Naive thymus-derived CD4-positive, alpha-beta T cell (primary cell): ENCODE results near the gene COPZ1. TPM values are rescaled to one million over a fixed set of nuclear protein-coding genes. Genes with fewer than 3 reads are reported as not detected.
"Not testable (repeated sequence)": the region's sequence is repeated elsewhere in the genome, so short reads cannot be mapped to it uniquely, and the experiment has no call there.

Experiments used
- ATAC-seq: fragments of 150-1000 bp; cut with Tn5 transposase; 2 replicates; pipeline ENCODE4 v1.10.0; 2021; ENCODE audit warnings: mild to moderate bottlenecking, moderate library complexity
- CTCF ChIA-PET: fragments of 350-600 bp; sonication (Branson Sonifier 250); formaldehyde crosslinking; loops from one replicate; lab custom pipeline; 2021; ENCODE audit warnings: antibody characterized with exemption; lab: Charles Lee
- POLR2A ChIA-PET: fragments of 350-600 bp; sonication (Branson Sonifier 250); formaldehyde crosslinking; loops from one replicate; lab custom pipeline; 2021; ENCODE audit warnings: antibody characterized with exemption, inconsistent platforms; lab: Charles Lee
- DNase-seq, 9 donors: peaks; one replicate each; pipeline versions ENCODE4 v3.0.0 to v3.0.0-alpha.2; 2020 to 2022; ENCODE audit warnings: mixed read lengths in 1 of 9
- H3K27ac ChIP-seq: one replicate; pipeline ENCODE4 v1.7.0; 2013; ENCODE audit warnings: mild to moderate bottlenecking, low read depth, low read length, moderate library complexity
- H3K27me3 ChIP-seq, 2 donors: one replicate each; pipeline ENCODE4 v1.7.0; 2013; ENCODE audit warnings: low read length in 2 of 2, mild to moderate bottlenecking in 2 of 2, moderate library complexity in 2 of 2; ENCODE audit not compliant: control insufficient read depth in 2 of 2, insufficient read depth in 2 of 2
- H3K36me3 ChIP-seq, 3 experiments: 1 replicate in 2 of 3; 2 replicates in 1 of 3; pipeline ENCODE4 v1.7.0; 2013; ENCODE audit warnings: low read length in 3 of 3, mild to moderate bottlenecking in 3 of 3, moderate library complexity in 1 of 3; ENCODE audit not compliant: insufficient read depth in 3 of 3, control insufficient read depth in 2 of 3
- H3K4me1 ChIP-seq, 2 donors: one replicate each; pipeline ENCODE4 v1.7.0; 2013; ENCODE audit warnings: low read length in 2 of 2, mild to moderate bottlenecking in 2 of 2, moderate library complexity in 1 of 2; ENCODE audit not compliant: control insufficient read depth in 2 of 2, insufficient read depth in 2 of 2
- H3K4me3 ChIP-seq: 2 replicates; pipeline ENCODE4 v1.7.0; 2013; ENCODE audit warnings: mild to moderate bottlenecking, low read length
- H3K9me3 ChIP-seq, 3 experiments: 1 replicate in 2 of 3; 2 replicates in 1 of 3; pipeline ENCODE4 v1.7.0; 2013; ENCODE audit warnings: low read length in 3 of 3; ENCODE audit not compliant: control insufficient read depth in 2 of 3
- H3K27ac Mint-ChIP-seq, 9 donors: one replicate each; pipeline ENCODE4 v1.8.0; 2020 to 2022; ENCODE audit warnings: mixed read lengths in 9 of 9, mild to moderate bottlenecking in 8 of 9, moderate library complexity in 5 of 9, inconsistent platforms in 2 of 9
- H3K27me3 Mint-ChIP-seq, 5 donors: one replicate each; pipeline ENCODE4 v1.8.0; 2021 to 2022; ENCODE audit warnings: mixed read lengths in 5 of 5, mild to moderate bottlenecking in 1 of 5
- H3K36me3 Mint-ChIP-seq, 5 donors: one replicate each; pipeline ENCODE4 v1.8.0; 2020 to 2022; ENCODE audit warnings: mixed read lengths in 5 of 5, mild to moderate bottlenecking in 3 of 5, inconsistent platforms in 1 of 5
- H3K4me1 Mint-ChIP-seq, 7 donors: one replicate each; pipeline ENCODE4 v1.8.0; 2020 to 2022; ENCODE audit warnings: mixed read lengths in 7 of 7, mild to moderate bottlenecking in 3 of 7, inconsistent platforms in 1 of 7
- H3K4me3 Mint-ChIP-seq, 10 donors: one replicate each; pipeline ENCODE4 v1.8.0; 2020 to 2022; ENCODE audit warnings: mild to moderate bottlenecking in 10 of 10, mixed read lengths in 10 of 10, moderate library complexity in 6 of 10, inconsistent platforms in 2 of 10
- H3K9me3 Mint-ChIP-seq, 11 donors: one replicate each; pipeline ENCODE4 v1.8.0; 2020 to 2022; ENCODE audit warnings: mixed read lengths in 11 of 11, mild to moderate bottlenecking in 4 of 11, inconsistent platforms in 1 of 11, moderate library complexity in 1 of 11
- intact Hi-C, 2 donors: fragments of 100-400 bp; cut with micrococcal nuclease; formaldehyde crosslinking; loops; one replicate each; pipeline ENCODE4 v1.15.1; 2023
- polyA plus RNA-seq, 2 donors: library from polyadenylated mRNA; unstranded; fragments of 300-500 nt; fragmentation: Illumina TruSeq; gene quantifications; one replicate each; pipeline ENCODE4 v1.2.3, GENCODE V29; 2021
- total RNA-seq, 6 experiments: library from RNA in 5 of 6; stranded (reverse) in 5 of 6; gene quantifications; 1 replicate in 5 of 6; 2 replicates in 1 of 6; pipeline ENCODE4 v1.2.3 and lab custom pipeline; 2021 to 2026

The COPZ1 gene
- total and polyA plus RNA-seq, 7 experiments from 2014 or later: 47.5 to 171 (median 83.1) TPM

GRCh38 chr12:54306925-54307741, 17.8 kb upstream of the COPZ1 start:
- H3K4me3 ChIP-seq: no peak overlapping the region
- no peaks in the 10 kb centered on the region for H3K9me3 ChIP-seq
- Mint-ChIP-seq H3K9me3 (peaks cover 0 to 2% (median 0%) of the 10 kb centered on the region in 11 donors), H3K27me3 (peaks cover 12 to 46% (median 24%) of the 10 kb centered on the region in 5 donors), H3K4me1 (peaks cover 0 to 22% (median 8%) of the 10 kb centered on the region in 7 donors), H3K4me3 (peak overlapping the region in 1 of 10 donors; percentile 22), H3K36me3 (no peaks in the 10 kb centered on the region), H3K27ac (peak overlapping the region in 1 of 9 donors; percentile 55)
- H3K27me3 ChIP-seq: peaks cover 0 to 4% of the 10 kb centered on the region in 2 donors
- no peak overlapping the region for H3K27ac ChIP-seq
- no peaks in the 10 kb centered on the region for H3K36me3 ChIP-seq
- DNase-seq: no peak
- ATAC-seq: peak; percentile 69
- ChIA-PET POLR2A (interaction anchor here (1.0 kb wide), 1 partner anchor 20 kb away, joined by 5 read pairs; no protein-coding TSS in a partner anchor), CTCF (interaction anchor here (0.6 to 0.8 kb wide), 2 partner anchors 71 to 131 kb away, joined by 4 read pairs; no protein-coding TSS in a partner anchor)
- intact Hi-C loops: no loop called here
- H3K4me1 ChIP-seq: peaks cover 0 to 5% of the 10 kb centered on the region in 2 donors

GRCh38 chr12:54311051-54311450, 13.9 kb upstream of the COPZ1 start:
- H3K9me3 Mint-ChIP-seq: peaks cover 0 to 2% (median 0%) of the 10 kb centered on the region in 11 donors
- no peak for DNase-seq
- Histone ChIP-seq H3K36me3 (no peaks in the 10 kb centered on the region), H3K27me3 (no peaks in the 10 kb centered on the region), H3K4me1 (no peaks in the 10 kb centered on the region), H3K27ac (no peak overlapping the region), H3K4me3 (no peak overlapping the region), H3K9me3 (no peaks in the 10 kb centered on the region)
- no peak for ATAC-seq
- no peak overlapping the region for H3K4me3 Mint-ChIP-seq
- H3K36me3 Mint-ChIP-seq: no peaks in the 10 kb centered on the region
- intact Hi-C loops: no loop called here
- no peak overlapping the region for H3K27ac Mint-ChIP-seq
- POLR2A ChIA-PET: interaction anchor here (0.6 kb wide), 1 partner anchor 71 kb away, joined by 4 read pairs; no protein-coding TSS in a partner anchor
- H3K27me3 Mint-ChIP-seq: peaks cover 0 to 24% (median 4%) of the 10 kb centered on the region in 5 donors
- CTCF ChIA-PET: no interaction called here
- H3K4me1 Mint-ChIP-seq: peaks cover 0 to 9% (median 7%) of the 10 kb centered on the region in 7 donors

GRCh38 chr12:54312309-54312708, 12.6 kb upstream of the COPZ1 start:
- H3K4me3 Mint-ChIP-seq, ATAC-seq, H3K9me3 Mint-ChIP-seq, POLR2A ChIA-PET, H3K36me3 Mint-ChIP-seq, H3K9me3 ChIP-seq, H3K27ac ChIP-seq, H3K4me1 Mint-ChIP-seq, H3K27ac Mint-ChIP-seq, H3K4me3 ChIP-seq, H3K27me3 ChIP-seq, intact Hi-C loops, H3K36me3 ChIP-seq, H3K4me1 ChIP-seq, DNase-seq: not testable (repeated sequence)
- CTCF ChIA-PET: interaction anchor here (0.7 to 1.1 kb wide), 2 partner anchors 11 to 12 kb away, joined by 3 to 5 read pairs; partner anchors contain the start of gene COPZ1
- H3K27me3 Mint-ChIP-seq: peaks cover 0 to 20% (median 4%) of the 10 kb centered on the region in 5 donors

GRCh38 chr12:54321363-54321762, 3.6 kb upstream of the COPZ1 start:
- intact Hi-C loops: no loop called here
- Histone ChIP-seq H3K4me1 (peaks cover 4 to 8% of the 10 kb centered on the region in 2 donors), H3K4me3 (no peak overlapping the region), H3K36me3 (no peaks in the 10 kb centered on the region), H3K27me3 (no peaks in the 10 kb centered on the region), H3K27ac (no peak overlapping the region), H3K9me3 (no peaks in the 10 kb centered on the region)
- DNase-seq (no peak), ATAC-seq (no peak)
- peaks cover 0 to 19% (median 17%) of the 10 kb centered on the region in 7 donors for H3K4me1 Mint-ChIP-seq
- CTCF ChIA-PET: interaction anchor here (1.3 kb wide), 1 partner anchor 11 kb away, joined by 4 read pairs; no protein-coding TSS in a partner anchor
- no peak overlapping the region for H3K4me3 Mint-ChIP-seq
- H3K27ac Mint-ChIP-seq: no peak overlapping the region
- peaks cover 0 to 3% (median 0%) of the 10 kb centered on the region in 5 donors for H3K27me3 Mint-ChIP-seq
- H3K9me3 Mint-ChIP-seq: peaks cover 0 to 2% (median 0%) of the 10 kb centered on the region in 11 donors
- H3K36me3 Mint-ChIP-seq: peaks cover 0 to 3% (median 0%) of the 10 kb centered on the region in 5 donors
- POLR2A ChIA-PET: no interaction called here

- not testable (repeated sequence) for DNase-seq, ATAC-seq, H3K27me3 ChIP-seq, H3K9me3 ChIP-seq, H3K36me3 Mint-ChIP-seq, H3K27me3 Mint-ChIP-seq, H3K36me3 ChIP-seq, H3K9me3 Mint-ChIP-seq
- peak overlapping the region; percentile 91 to 99 (median 95) for H3K27ac Mint-ChIP-seq
- H3K4me1 Mint-ChIP-seq: peaks cover 16 to 53% (median 49%) of the 10 kb centered on the region in 7 donors
- H3K4me3 ChIP-seq: peak overlapping the region; percentile 95
- H3K27ac ChIP-seq: peak overlapping the region; percentile 80
- H3K4me1 ChIP-seq: peaks cover 7 to 30% of the 10 kb centered on the region in 2 donors
- POLR2A ChIA-PET: interaction anchor here (1.0 to 3.0 kb wide), 7 partner anchors 9 to 1601 kb away, joined by 3 to 38 read pairs (median 5); partner anchors contain the start of genes CBX5 and HNRNPA1
- intact Hi-C loops: loop anchor here (1.0 to 2.0 kb wide), 6 partner anchors 34 to 598 kb away; partner anchors contain the start of genes CBX5 (in 2 of the 2), HNRNPA1 (in 2 of the 2) and CALCOCO1 (in 1 of the 2)
- peak overlapping the region; percentile 87 to 100 (median 95) for H3K4me3 Mint-ChIP-seq
- CTCF ChIA-PET: interaction anchor here (0.7 to 1.9 kb wide), 17 partner anchors 9 to 74 kb away, joined by 3 to 13 read pairs (median 4); partner anchors contain the start of gene CBX5
Measured at GRCh38 chr12:54325442-54326109, 645 bp downstream of the COPZ1 start.
